Right forelimb (tissue), 1 donor: ENCODE data around the gene PRR7.

Experiments used
- DNase-seq: peaks from one replicate; pipeline ENCODE4 v3.0.0-alpha.2; 2018

Gene PRR7

GRCh38 chr5:177501874-177502678 is 55.5 kb downstream of the PRR7 start:
- DNase-seq, result no peak

DNA sequence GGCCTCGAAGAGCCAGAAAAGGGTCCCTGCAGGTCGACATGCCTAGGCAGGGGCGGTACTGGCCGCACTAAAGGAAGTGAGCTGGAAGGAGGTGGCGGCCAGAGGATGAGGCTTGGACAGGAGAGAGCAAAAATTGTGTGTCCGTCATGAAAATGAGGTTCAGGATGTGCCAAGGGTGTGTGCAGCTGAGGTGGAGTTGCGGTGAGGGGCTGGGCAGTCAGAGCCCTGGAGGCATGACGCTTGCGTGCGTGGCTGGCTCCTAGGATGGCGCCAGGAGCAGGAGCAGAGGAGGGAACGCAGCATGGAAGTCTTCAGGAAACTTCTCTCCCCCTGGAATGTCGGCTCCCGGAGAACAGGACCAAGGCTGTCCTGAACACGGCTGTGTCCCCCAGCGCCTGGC is 56.3 kb downstream of the PRR7 start:
- no peak for DNase-seq

DNA sequence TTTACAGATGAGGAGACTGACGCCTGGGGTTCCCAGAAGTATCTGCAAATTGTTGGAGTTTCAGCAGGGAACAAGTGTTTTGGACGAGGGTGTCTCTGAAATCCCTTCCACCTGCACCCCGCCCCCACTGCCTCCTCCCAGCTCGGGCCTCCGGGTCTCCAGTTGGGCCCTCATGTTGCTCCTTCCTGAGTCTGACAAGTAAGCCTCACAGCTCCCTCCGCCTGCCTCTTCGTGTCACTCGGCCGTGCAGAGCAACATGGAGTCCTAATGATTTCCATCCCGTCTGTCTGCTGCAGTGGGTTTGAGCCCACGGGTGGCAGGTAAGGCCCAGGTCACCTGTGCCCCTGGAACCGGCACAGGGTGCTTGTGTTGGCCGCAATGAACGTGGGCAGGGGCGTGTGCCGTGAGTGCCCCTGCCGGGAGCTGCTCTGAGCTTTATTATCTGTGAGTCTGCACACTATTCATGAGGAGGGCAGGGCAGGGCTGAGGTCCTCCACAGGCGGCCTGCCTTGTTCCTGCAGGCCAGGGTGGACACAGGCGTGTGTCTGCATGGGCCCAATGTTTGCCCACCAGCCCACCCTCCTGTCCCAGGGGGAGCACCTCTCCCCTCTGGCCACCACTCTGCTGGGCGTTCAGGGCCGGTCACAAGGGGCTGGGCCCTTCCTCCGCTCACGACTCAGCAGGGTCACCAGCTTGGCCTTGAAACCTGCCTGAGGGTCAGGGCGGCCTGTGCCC is 56.9 kb downstream of the PRR7 start:
- no peak for DNase-seq

DNA sequence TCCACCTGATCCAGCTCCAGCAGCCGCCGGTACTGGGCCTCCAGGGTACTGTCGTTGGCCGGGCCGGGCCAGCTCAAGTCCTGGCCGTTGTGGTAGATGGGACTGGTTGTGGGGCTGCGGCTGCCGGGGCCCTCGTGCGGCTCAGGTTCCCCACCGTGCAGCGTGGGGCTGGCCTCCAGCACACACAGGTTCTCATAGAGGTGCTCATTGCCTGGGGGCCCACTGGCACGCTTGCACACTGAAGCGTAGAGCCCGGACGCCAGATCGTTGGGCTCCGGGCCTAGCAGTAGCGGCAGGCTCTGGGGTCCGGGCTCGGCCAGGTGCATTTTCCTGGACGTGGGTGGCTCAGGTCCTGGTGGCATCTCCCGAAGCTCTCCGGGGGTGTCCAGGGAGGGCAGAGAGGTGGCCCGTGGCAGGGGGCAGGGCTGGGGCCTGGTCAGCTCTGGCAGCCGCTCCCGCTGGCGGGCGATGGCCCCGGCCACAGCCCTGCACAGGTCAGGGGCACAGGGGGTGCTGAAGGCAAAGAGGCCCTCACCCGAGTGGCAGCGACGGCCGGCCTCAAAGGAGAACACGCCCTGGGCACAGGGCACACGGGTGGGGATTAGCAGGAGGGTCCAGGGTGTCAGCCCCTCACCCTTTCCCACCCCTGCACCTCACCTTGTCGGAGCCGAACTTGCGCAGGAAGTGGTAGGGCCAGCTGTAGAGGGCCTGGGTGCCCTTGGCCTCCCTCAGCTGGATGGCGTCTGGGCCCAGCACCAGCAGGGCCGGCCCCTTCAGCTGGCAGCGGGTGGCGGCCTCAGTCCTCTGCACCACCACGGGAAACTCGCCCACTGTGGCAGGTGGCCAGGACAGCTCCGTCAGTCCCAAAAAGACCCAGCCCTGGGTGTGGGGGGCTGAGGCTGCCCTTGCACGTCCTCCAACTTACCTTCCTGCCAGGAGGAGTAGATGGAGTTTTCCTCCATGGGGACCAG is 57.8 kb downstream of the PRR7 start:
- no peak for DNase-seq

DNA sequence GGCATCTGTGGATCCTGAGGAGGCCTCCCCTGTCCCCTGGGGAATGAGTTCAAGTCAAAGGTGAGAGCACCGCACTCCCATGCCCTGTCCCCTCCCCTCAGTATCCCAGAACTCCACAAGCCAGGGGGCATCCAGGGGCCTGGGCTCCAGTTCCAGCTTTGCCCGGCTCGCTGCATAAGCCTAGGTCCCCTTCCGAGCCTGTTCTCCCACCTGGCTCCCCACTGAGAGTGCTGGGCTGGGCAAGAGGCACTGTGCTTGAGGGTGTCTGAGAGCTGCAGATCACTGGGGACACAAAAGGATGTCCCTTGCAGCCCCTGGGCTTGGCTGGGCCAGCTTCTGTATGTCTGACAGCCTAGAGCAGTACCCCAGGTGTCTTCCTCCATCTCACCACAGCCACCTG is 58.5 kb downstream of the PRR7 start:
- no peak for DNase-seq
